Body of pancreas (tissue), 4 donors: Measurements from ENCODE around the gene DENND4A.

ENCODE experiments used
- POLR2A ChIP-seq, 3 donors: fragments of 450-650 bp; IDR thresholded peaks; one replicate each; pipeline ENCODE4 v1.6.1; 2016; ENCODE audit warnings: antibody characterized with exemption in 3 of 3, mild to moderate bottlenecking in 2 of 3
- TF ChIP-seq, protein P1 (sequence below), 7 experiments: fragments of 450-650 bp in 4 of 7; fragments of 200-600 bp in 3 of 7; sonication (generic) in 3 of 7; IDR thresholded peaks; one replicate each; pipeline ENCODE4 v1.5.1; 2016 to 2019; ENCODE audit warnings: antibody characterized with exemption in 7 of 7

DNA sequence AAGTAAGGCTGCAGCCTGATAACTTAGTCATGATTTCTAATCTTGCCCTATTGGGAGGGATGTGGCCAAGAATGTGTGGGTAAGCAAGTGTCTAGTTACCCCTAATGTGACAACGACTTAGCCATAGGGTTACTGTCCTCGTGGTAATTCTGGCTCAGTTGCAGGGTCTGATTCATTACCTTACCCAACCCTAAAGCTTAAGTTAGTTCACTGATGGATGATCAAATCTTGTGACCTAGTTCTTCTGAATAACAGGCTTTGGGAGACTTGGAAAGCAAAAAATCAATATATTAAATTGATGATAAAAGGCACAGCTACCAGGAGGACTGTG lies 179.5 kb downstream of the DENND4A start:
- TF ChIP-seq POLR2A (IDR thresholded peaks at IDR 0.05): no peak
- TF ChIP-seq, protein P1, sequence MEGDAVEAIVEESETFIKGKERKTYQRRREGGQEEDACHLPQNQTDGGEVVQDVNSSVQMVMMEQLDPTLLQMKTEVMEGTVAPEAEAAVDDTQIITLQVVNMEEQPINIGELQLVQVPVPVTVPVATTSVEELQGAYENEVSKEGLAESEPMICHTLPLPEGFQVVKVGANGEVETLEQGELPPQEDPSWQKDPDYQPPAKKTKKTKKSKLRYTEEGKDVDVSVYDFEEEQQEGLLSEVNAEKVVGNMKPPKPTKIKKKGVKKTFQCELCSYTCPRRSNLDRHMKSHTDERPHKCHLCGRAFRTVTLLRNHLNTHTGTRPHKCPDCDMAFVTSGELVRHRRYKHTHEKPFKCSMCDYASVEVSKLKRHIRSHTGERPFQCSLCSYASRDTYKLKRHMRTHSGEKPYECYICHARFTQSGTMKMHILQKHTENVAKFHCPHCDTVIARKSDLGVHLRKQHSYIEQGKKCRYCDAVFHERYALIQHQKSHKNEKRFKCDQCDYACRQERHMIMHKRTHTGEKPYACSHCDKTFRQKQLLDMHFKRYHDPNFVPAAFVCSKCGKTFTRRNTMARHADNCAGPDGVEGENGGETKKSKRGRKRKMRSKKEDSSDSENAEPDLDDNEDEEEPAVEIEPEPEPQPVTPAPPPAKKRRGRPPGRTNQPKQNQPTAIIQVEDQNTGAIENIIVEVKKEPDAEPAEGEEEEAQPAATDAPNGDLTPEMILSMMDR (IDR thresholded peaks at IDR 0.05): no peak
